GM12864 (cell line): ENCODE data around the gene WNT9B.

Source experiments
- DNase-seq: peaks from one replicate; pipeline ENCODE4 v3.0.0-alpha.2; 2011; ENCODE audit warnings: low read depth
- H3K4me3 ChIP-seq: 2 replicates; pipeline ENCODE4 v1.5.1; 2011; ENCODE audit warnings: mild to moderate bottlenecking, low read depth, low read length, control low read depth
- TF ChIP-seq, protein P1 (sequence below): IDR thresholded peaks from 2 replicates; pipeline ENCODE4 v1.5.1; 2011; ENCODE audit warnings: low read depth, mild to moderate bottlenecking, moderate library complexity, low read length, control low read depth, inconsistent platforms; ENCODE audit errors: missing control alignments

WNT9B gene, protein sequence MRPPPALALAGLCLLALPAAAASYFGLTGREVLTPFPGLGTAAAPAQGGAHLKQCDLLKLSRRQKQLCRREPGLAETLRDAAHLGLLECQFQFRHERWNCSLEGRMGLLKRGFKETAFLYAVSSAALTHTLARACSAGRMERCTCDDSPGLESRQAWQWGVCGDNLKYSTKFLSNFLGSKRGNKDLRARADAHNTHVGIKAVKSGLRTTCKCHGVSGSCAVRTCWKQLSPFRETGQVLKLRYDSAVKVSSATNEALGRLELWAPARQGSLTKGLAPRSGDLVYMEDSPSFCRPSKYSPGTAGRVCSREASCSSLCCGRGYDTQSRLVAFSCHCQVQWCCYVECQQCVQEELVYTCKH

DNA sequence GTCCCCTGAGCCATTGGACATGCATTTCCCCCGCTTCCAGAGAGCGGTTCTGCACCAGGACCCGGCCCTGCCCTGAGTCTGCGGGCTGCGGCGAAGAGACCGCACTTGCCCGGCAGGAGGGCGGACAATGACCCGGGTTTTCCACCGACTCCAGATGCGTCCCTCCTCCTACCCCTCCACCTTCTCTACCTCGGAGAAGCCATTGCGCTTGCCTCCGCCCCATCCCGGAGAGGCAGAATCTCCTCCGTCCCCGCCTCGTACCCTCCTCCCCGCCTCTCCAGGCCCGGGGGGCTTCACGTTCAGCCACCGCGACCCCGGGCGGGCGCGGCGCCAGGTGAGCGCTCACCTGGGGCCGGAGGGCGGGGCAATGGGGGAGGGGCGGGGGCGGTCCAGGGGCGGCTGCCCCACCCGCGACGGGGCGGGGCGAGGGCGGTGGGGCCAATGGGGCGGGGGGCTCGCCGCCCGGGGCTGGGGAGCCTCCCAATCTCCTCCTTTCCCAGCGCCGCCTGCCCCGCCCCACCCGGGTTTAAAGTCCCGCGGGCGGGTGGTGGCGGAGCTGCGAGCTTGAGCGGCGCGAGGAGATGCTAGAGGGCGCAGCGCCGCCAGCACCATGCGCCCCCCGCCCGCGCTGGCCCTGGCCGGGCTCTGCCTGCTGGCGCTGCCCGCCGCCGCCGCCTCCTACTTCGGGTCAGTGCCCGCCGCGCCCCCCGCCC, at the start of gene WNT9B:
Gene WNT9B (plus strand): TSS at position 555 of the 713 bp plus-strand sequence. CDS start 56 bp downstream, at position 611.
- TF ChIP-seq, protein P1, sequence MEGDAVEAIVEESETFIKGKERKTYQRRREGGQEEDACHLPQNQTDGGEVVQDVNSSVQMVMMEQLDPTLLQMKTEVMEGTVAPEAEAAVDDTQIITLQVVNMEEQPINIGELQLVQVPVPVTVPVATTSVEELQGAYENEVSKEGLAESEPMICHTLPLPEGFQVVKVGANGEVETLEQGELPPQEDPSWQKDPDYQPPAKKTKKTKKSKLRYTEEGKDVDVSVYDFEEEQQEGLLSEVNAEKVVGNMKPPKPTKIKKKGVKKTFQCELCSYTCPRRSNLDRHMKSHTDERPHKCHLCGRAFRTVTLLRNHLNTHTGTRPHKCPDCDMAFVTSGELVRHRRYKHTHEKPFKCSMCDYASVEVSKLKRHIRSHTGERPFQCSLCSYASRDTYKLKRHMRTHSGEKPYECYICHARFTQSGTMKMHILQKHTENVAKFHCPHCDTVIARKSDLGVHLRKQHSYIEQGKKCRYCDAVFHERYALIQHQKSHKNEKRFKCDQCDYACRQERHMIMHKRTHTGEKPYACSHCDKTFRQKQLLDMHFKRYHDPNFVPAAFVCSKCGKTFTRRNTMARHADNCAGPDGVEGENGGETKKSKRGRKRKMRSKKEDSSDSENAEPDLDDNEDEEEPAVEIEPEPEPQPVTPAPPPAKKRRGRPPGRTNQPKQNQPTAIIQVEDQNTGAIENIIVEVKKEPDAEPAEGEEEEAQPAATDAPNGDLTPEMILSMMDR = no peak
- H3K4me3 ChIP-seq = no peak within 1 kb of the TSS
- no peak for DNase-seq

DNA sequence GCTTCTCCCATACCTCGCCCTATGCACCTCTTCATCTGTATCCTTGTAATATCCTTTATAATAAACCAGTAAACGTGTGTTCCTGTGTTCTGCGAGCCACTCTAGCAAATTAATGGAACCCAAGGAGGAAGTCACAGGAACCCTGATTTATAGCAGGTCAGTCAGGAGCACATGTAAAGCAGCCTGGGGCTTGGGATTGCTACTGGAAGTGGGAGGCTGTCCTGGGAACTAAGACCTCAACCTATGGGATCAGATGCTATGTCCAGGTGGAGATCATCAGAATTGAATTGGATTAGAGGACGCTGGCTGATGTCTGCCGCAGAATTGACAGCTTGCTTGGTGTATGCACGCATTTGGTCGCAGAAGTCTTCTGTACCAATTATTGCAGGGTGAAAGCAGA, 48.6 kb upstream of the WNT9B start:
- no peak overlapping the region for H3K4me3 ChIP-seq
- DNase-seq = no peak
- TF ChIP-seq, protein P1 = no peak

DNA sequence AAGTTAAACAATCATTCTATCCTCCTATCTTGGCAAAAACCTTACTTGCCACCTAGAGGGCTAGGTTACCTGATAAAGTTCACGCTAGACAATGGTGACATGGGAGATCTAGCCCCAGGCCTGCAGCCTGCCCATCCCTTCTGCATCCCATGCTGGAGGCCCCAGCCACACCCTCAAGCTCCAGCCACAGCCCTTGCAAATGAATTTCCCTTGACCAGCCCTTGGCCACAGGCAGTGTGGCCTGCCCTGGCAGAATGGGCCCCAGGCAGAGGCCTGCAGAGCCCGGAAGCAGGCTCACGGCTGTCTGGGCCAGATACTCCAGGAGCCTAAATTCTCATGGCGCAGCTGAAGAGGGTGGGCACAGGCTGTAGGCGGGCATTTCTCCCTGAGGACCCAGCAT, 47.8 kb upstream of the WNT9B start:
- no peak for DNase-seq
- TF ChIP-seq, protein P1 = no peak
- no peak overlapping the region for H3K4me3 ChIP-seq

DNA sequence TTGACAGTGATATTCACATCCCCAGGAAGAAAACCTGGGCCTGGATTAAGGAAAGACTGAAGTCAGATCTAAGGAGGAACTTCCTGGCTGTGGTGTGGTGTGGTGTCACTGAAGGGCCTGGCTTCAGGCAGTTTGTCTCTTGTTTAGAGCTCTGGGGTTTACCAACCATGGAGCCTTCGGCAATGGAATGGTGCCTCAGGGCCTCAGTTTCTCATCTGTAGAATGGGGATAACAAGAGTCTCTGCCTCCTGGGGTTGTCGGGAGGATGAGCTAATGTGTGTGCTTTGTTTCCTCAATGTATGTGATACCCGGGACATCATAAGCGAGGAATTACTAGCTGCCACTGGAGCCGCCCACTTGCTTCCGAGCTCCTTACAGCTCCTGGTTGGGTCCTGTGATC, 45.6 kb upstream of the WNT9B start:
- TF ChIP-seq, protein P1 = no peak
- DNase-seq = no peak
- no peak overlapping the region for H3K4me3 ChIP-seq

DNA sequence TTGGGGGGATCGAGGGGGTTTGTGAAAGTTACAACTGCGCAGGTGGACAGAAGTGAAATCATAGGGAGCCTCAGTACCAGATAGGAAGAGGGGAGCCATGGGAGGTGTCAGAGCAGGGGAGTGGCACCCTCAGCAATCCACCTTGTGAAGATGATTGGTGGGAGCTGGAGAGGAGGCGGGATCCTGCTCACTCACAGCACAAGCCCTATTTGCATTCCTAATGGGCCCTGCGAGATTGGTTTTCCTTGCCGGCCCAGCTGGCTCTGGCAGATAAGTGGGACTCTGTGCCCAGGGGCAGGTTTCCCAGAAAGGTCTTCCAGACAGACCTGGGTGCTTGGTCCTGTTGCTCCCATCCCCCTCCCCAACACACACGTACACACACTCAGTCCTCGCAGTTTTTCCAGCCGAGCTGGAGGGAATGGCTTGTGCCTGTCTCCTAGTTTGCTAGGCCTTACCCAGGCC, 42.2 kb upstream of the WNT9B start:
- DNase-seq = no peak
- no peak overlapping the region for H3K4me3 ChIP-seq
- TF ChIP-seq, protein P1 = no peak

DNA sequence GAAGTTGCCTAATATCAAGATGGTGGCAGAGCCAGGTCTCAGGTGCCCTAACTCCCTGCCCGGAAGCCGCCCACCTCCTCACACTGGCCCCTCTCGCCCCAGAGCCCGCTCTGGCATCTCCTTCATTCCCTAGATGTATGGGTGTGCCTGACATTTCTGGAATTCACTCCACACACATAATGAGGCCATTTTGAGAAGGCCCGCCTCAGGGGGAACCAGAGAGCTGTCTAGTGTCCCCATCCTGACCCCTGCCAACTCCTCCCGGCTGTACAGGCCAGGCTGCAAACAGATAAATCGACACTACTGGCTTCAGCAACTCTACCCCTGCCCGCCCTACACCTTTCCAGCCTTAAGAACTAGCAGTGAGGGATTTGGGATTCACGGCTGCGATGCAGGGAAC, 40.5 kb upstream of the WNT9B start:
- no peak for DNase-seq
- TF ChIP-seq, protein P1 = no peak

More for the DNA sequence above, 40.5 kb upstream of the WNT9B start:
- H3K4me3 ChIP-seq = no peak overlapping the region
